NCI-H524 (cell line): ENCODE data around the gene SFR1.

ENCODE experiments used
- DNase-seq, 2 experiments: peaks; one replicate each; lab custom pipeline; 2025; lab: John Stamatoyannopoulos, UW

Gene SFR1

GRCh38 chr10:104104926-104105325 lies 17.0 kb upstream of the SFR1 start:
- DNase-seq, result no peak

GRCh38 chr10:104109908-104110662 lies 11.9 kb upstream of the SFR1 start:
- DNase-seq, result no peak

GRCh38 chr10:104113376-104113956 lies 8.5 kb upstream of the SFR1 start:
- no peak for DNase-seq

GRCh38 chr10:104117839-104118323 lies 4.1 kb upstream of the SFR1 start:
- DNase-seq, result no peak

GRCh38 chr10:104119996-104120395 lies 2.0 kb upstream of the SFR1 start:
- no peak for DNase-seq

GRCh38 chr10:104120512-104120902 lies 1.5 kb upstream of the SFR1 start:
- no peak for DNase-seq

GRCh38 chr10:104120903-104121484 lies 977 bp upstream of the SFR1 start:
- DNase-seq, result peak in 1 of 2 experiments; percentile 39

- DNase-seq, result peak in 1 of 2 experiments; percentile 52
Observed at GRCh38 chr10:104122225-104123107, 495 bp downstream of the SFR1 start.

GRCh38 chr10:104123397-104123796 lies 1.4 kb downstream of the SFR1 start:
- DNase-seq, result no peak

- DNase-seq, result peak in 1 of 2 experiments; percentile 21
Observed at GRCh38 chr10:104127411-104127810, 5.4 kb downstream of the SFR1 start.

GRCh38 chr10:104128214-104128613 lies 6.2 kb downstream of the SFR1 start:
- DNase-seq, result no peak

- DNase-seq, result no peak
Observed at GRCh38 chr10:104130041-104130440, 8.1 kb downstream of the SFR1 start.

GRCh38 chr10:104138131-104138530 lies 16.2 kb downstream of the SFR1 start:
- no peak for DNase-seq

- peak in 1 of 2 experiments; percentile 0 for DNase-seq
Observed at GRCh38 chr10:104139221-104139620, 17.2 kb downstream of the SFR1 start.

GRCh38 chr10:104142081-104142480 lies 20.1 kb downstream of the SFR1 start:
- DNase-seq, result no peak

- DNase-seq, result no peak
Observed at GRCh38 chr10:104143829-104144228, 21.9 kb downstream of the SFR1 start.

GRCh38 chr10:104144931-104145330 lies 23.0 kb downstream of the SFR1 start:
- no peak for DNase-seq

GRCh38 chr10:104146882-104147281 lies 24.9 kb downstream of the SFR1 start:
- DNase-seq, result peak in 1 of 2 experiments; percentile 32

- no peak for DNase-seq
Observed at GRCh38 chr10:104150139-104150538, 28.2 kb downstream of the SFR1 start.

GRCh38 chr10:104151737-104152136 lies 29.8 kb downstream of the SFR1 start:
- no peak for DNase-seq

GRCh38 chr10:104155591-104155990 lies 33.6 kb downstream of the SFR1 start:
- no peak for DNase-seq

- DNase-seq, result no peak
Observed at GRCh38 chr10:104170610-104171254, 48.8 kb downstream of the SFR1 start.
